ENCODE data around the gene PARP14.
"Not testable (repeated sequence)": the region's sequence is repeated elsewhere in the genome, so short reads cannot be mapped to it uniquely, and the experiment has no call there.

Gene PARP14, protein sequence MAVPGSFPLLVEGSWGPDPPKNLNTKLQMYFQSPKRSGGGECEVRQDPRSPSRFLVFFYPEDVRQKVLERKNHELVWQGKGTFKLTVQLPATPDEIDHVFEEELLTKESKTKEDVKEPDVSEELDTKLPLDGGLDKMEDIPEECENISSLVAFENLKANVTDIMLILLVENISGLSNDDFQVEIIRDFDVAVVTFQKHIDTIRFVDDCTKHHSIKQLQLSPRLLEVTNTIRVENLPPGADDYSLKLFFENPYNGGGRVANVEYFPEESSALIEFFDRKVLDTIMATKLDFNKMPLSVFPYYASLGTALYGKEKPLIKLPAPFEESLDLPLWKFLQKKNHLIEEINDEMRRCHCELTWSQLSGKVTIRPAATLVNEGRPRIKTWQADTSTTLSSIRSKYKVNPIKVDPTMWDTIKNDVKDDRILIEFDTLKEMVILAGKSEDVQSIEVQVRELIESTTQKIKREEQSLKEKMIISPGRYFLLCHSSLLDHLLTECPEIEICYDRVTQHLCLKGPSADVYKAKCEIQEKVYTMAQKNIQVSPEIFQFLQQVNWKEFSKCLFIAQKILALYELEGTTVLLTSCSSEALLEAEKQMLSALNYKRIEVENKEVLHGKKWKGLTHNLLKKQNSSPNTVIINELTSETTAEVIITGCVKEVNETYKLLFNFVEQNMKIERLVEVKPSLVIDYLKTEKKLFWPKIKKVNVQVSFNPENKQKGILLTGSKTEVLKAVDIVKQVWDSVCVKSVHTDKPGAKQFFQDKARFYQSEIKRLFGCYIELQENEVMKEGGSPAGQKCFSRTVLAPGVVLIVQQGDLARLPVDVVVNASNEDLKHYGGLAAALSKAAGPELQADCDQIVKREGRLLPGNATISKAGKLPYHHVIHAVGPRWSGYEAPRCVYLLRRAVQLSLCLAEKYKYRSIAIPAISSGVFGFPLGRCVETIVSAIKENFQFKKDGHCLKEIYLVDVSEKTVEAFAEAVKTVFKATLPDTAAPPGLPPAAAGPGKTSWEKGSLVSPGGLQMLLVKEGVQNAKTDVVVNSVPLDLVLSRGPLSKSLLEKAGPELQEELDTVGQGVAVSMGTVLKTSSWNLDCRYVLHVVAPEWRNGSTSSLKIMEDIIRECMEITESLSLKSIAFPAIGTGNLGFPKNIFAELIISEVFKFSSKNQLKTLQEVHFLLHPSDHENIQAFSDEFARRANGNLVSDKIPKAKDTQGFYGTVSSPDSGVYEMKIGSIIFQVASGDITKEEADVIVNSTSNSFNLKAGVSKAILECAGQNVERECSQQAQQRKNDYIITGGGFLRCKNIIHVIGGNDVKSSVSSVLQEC (N-terminal part only)

DNA sequence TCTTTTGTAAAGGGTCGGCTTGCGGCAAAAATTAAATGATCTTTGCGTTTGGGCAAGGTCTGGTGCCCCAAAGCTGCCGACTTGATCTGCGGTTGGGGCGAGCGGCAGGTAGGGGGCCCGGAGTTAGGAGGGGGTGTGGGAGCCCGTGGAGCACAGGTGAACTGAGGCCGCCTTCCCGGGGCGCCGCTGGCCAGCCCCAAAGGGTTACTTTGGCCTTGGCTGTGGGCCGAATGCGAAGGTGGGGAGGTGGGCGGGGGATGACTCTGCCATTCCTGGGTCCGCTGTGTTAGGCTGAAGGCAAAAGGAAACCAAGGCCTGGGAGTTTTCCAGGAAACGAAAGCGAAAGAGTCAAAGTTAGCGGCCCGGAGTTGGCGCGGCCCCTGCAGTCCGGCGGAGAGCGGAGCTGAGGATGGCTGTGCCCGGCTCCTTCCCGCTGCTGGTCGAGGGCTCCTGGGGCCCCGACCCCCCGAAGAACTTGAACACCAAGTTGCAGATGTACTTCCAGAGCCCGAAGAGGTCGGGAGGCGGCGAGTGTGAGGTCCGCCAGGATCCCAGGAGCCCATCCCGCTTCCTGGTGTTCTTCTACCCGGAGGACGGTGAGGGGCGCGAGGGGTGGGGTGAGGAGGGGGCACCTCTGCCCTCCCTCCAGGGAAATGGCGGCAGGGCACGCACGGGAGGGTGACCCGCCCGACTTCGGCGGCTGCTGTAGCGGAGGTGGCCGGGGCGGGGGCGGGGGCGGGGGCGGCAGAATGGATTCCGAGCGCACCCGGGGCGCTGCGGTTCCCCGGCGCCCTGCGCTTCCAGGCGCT lies at the start of gene PARP14:
TSS of gene PARP14 (plus strand) at position 365 of the 809 bp plus-strand sequence. CDS start at position 410, 45 bp downstream.
- H3K36me3 Mint-ChIP-seq = peaks cover 25% of the 10 kb centered on the region
- H3K4me3 Mint-ChIP-seq = peak within 1 kb of the TSS; percentile 87
- H3K27ac Mint-ChIP-seq = peak within 1 kb of the TSS; percentile 96
- H3K9me3 Mint-ChIP-seq = no peaks in the 10 kb centered on the region
- peaks cover 59% of the 10 kb centered on the region for H3K4me1 Mint-ChIP-seq
- peak; percentile 48 to 86 for DNase-seq (ENCODE audit: low spot score in 2 of 2)
- ATAC-seq = peak; percentile 77

DNA sequence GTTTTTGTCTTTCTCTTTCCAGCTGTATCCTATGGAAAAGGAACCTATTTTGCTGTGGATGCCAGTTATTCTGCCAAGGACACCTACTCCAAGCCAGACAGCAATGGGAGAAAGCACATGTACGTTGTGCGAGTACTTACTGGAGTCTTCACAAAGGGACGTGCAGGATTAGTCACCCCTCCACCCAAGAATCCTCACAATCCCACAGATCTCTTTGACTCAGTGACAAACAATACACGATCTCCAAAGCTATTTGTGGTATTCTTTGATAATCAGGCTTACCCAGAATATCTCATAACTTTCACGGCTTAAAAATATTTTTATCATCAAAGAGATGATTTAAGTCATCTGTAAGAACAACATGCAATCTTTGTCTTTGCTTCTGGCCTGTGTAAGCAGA lies 44.9 kb upstream of the PARP14 start:
- Mint-ChIP-seq H3K4me3 (no peak overlapping the region), H3K36me3 (peaks cover 28% of the 10 kb centered on the region), H3K27ac (no peak overlapping the region), H3K4me1 (no peaks in the 10 kb centered on the region), H3K9me3 (no peaks in the 10 kb centered on the region)
- ATAC-seq (no peak), DNase-seq (ENCODE audit: low spot score in 2 of 2) (no peak)

DNA sequence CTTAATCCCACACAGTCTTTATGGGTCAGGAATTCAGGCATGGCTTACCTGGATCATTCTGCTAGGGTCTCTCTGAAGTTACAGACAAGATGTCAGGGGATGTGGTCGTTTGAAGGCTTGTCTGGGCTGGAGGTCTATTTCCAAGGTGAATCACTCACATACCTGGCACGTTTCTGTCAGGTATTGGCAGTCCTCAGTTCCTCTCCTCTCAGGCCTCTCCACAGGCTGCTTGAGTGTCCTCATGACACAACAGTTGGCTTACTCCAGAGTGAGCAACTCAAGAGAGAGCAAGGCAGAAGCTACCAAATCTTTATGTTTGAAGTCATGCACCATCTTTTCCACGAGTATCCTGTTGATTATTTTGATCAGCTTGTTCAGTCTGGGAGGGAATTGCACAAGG lies 43.9 kb upstream of the PARP14 start:
- peaks cover 28% of the 10 kb centered on the region for H3K36me3 Mint-ChIP-seq
- H3K4me1 Mint-ChIP-seq = no peaks in the 10 kb centered on the region
- no peaks in the 10 kb centered on the region for H3K9me3 Mint-ChIP-seq
- ATAC-seq (no peak), DNase-seq (ENCODE audit: low spot score in 2 of 2) (no peak)
- H3K27ac Mint-ChIP-seq = no peak overlapping the region
- H3K4me3 Mint-ChIP-seq = no peak overlapping the region

DNA sequence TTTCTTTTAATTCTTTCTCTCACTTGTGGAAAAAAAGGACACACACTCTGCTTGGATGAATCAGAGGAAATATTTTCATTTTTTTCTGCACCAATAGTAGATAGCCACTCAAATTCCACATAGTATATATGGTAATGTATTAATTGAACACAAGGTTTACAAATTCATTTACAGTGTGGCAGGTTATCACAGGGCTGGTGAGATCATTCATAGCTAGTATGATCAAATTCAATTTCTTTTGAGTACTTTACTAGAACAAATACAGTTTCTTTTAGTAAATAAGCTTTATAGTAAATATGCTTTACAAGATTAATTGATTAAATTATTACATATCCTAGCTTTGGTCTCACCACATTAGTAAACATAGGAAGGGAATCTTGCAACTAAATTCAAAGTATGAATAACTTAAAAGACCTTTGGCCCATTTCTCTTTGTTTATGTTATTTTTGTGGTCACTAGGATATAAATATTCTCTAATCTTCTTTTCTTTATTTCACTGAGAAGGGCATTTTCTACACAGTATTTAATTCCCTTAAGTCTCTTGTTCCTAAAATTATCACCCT lies 40.1 kb upstream of the PARP14 start:
- H3K36me3 Mint-ChIP-seq = peaks cover 26% of the 10 kb centered on the region
- peaks cover 20% of the 10 kb centered on the region for H3K4me1 Mint-ChIP-seq
- no peak overlapping the region for H3K4me3 Mint-ChIP-seq
- no peak overlapping the region for H3K27ac Mint-ChIP-seq
- no peaks in the 10 kb centered on the region for H3K9me3 Mint-ChIP-seq
- ATAC-seq (no peak), DNase-seq (ENCODE audit: low spot score in 2 of 2) (no peak)

DNA sequence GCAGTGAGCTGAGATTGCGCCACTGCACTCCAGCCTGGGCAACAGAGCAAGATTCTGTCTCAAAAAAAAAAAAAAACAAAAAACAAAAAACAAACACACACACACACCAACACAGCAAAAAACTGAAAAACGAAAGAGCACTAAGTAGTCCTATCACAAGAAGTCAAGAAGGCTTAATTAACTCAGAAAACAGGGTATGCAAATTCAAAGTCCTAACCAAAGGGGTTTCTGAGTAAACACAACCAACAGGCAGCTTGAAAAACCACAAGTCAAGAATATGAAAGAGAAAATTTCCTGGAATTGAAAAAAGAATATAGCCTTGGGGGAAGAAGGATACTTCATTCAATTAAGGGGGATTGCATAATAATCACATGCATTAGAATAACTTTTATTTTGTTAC lies 37.7 kb upstream of the PARP14 start:
- no peak for DNase-seq (ENCODE audit: low spot score in 2 of 2)
- H3K4me3 Mint-ChIP-seq = peak overlapping the region; percentile 48
- peaks cover 35% of the 10 kb centered on the region for H3K4me1 Mint-ChIP-seq
- H3K36me3 Mint-ChIP-seq = peaks cover 12% of the 10 kb centered on the region
- no peaks in the 10 kb centered on the region for H3K9me3 Mint-ChIP-seq
- H3K27ac Mint-ChIP-seq = peak overlapping the region; percentile 46
- peak; percentile 75 for ATAC-seq

DNA sequence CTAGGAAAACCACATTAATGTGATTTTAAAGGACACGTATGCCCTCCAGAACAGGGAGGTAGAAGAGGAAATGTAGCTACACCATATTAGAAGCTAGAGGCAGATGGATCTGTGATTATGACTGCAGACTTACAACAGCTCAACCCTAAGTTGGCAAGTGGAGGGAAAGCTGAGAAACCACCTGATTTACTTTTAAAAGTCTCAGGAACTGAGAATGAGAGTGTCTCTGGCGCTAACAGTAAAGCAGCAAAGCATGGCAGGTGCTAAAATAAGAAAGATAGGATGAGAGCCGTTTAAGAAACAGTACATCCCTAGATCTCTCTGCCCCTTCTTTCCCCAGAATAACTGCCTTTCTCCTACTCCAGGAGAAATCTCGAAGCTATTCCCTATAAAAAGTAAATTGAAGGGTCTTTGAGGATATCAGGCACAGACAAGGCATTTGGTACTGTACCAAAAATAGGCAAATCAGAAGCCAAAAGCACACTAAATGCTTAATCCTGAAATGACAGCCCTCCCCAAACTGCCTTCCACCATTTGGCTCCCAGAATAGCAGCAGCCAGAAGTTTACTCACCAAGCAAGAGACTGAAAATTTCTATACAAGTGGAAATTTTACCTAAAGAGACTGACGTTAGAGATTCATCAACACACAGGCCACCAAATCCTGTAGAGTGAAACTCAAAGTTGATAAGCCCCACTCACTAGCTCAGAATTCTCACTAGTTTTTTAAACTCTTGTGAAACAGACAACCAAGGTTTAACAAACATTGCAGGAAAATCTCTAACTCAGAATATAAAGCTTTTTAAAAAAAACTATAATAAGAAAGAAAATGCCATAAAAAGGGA lies 34.3 kb upstream of the PARP14 start:
- Mint-ChIP-seq H3K4me3 (peak overlapping the region; percentile 51), H3K9me3 (no peaks in the 10 kb centered on the region), H3K27ac (peak overlapping the region; percentile 68), H3K36me3 (peaks cover 12% of the 10 kb centered on the region), H3K4me1 (peaks cover 35% of the 10 kb centered on the region)
- ATAC-seq = peak; percentile 81
- no peak for DNase-seq (ENCODE audit: low spot score in 2 of 2)

DNA sequence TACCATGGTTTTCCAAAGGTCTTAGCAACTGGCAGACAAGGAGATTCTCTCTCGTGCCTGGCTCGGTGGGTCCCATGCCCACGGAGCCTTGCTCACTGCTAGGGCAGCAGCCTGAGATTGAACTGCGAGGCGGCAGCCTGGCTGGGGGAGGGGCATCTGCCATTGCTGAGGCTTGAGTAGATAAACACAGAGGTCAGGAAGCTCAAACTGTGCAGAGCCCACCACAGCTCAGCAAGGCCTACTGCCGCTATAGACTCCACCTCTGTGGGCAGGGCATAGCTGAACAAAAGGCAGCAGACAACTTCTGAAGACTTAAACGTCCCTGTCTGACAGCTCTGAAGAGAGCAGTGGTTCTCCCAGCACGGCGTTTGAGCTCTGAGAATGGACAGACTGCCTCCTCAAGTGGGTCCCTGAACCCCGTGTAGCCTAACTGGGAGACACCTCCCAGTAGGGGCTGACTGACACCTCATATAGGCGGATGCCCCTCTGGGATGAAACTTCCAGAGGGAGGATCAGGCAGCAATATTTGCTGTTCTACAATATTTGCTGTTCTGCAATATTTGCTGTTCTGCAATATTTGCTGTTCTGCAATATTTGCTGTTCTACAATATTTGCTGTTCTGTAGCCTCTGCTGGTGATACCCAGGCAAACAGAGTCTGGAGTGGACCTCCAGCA lies 29.3 kb upstream of the PARP14 start:
- H3K4me1 Mint-ChIP-seq; H3K27ac Mint-ChIP-seq; H3K36me3 Mint-ChIP-seq; H3K4me3 Mint-ChIP-seq; DNase-seq (ENCODE audit: low spot score in 2 of 2); ATAC-seq; H3K9me3 Mint-ChIP-seq: not testable (repeated sequence)

DNA sequence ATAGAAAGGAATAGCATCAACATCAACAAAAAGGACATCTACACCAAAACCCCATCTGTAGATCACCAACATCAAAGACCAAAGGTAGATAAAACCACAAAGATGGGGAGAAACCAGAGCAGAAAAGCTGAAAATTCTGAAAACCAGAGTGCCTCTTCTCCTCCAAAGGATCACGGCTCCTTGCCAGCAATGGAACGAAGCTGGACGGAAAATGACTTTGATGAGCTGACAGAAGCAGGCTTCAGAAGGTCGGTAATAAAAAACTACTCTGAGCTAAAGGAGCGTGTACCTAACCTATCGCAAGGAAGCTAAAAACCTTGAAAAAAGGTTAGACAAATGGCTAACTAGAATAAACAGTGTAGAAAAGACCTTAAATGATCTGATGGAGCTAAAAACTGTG lies 28.7 kb upstream of the PARP14 start:
- not testable (repeated sequence) for H3K4me3 Mint-ChIP-seq; DNase-seq (ENCODE audit: low spot score in 2 of 2); H3K9me3 Mint-ChIP-seq; H3K4me1 Mint-ChIP-seq; H3K36me3 Mint-ChIP-seq; H3K27ac Mint-ChIP-seq; ATAC-seq

DNA sequence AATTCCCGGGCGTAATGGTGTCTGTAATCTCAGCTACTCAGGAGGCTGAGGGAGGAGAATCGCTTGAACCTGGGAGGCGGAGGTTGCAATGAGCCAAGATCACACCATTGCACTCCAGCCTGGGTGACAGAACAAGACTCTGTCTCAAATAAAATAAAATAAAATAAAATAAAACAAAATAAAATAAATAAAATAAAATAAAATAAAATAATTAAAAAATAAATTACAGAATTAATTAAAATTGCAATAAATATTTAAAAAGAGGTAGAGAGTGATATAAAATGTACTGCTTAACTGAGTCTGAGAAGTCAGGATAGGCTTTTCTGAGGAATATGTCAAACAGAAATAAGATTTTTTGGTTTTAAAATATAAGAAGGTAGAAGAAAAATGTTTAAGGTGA lies 22.3 kb upstream of the PARP14 start:
- H3K36me3 Mint-ChIP-seq; DNase-seq (ENCODE audit: low spot score in 2 of 2); H3K27ac Mint-ChIP-seq; H3K9me3 Mint-ChIP-seq; ATAC-seq; H3K4me3 Mint-ChIP-seq: not testable (repeated sequence)
- H3K4me1 Mint-ChIP-seq = peaks cover 19% of the 10 kb centered on the region

DNA sequence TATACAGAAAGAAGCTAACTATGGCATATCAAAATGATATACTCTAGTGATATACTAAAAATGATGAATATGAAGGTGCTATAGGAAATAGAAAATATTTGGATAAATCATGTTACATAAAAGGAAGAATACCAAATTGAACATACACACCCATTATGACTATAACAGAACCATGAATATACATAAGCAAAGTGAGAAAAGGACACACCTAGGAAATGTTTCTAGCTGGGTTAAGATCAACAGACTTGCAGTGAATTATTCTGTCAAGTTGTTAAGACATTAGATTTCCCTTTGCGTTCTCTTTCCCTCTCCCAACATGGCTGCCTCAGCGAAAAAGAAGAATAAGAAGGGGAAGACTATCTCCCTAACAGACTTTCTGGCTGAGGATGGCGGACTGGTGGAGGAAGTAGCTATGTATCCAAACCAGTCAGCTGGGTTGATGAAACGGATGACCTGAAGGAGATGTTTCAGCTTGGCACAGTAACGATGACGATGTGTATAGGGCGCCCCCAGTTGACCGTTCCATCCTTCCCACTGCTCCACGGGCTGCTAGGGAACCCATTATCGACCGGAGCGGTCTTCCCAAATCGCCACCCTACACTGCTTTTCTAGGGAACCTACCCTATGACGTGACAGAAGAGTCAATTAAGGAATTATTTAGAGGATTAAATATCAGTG lies 20.2 kb upstream of the PARP14 start:
- peaks cover 3% of the 10 kb centered on the region for H3K9me3 Mint-ChIP-seq

DNA sequence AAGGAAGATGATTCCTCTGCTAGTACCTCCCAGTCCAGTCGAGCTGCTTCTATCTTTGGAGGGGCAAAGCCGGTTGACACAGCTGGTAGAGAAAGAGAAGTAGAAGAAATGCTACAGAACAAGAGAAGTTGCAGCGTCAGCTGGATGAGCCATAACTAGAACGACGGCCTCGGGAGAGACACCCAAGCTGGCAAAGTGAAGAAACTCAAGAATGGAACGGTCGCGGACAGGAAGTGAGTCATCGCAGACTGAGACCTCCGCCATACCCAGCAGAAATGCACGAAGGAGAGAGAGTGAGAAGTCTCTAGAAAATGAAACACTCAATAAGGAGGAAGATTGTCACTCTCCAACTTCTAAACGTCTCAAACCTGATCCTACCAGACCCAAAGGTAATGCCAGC lies 19.0 kb upstream of the PARP14 start:
- Mint-ChIP-seq H3K4me1 (peaks cover 19% of the 10 kb centered on the region), H3K4me3 (peak overlapping the region; percentile 20), H3K9me3 (peaks cover 3% of the 10 kb centered on the region), H3K36me3 (no peaks in the 10 kb centered on the region), H3K27ac (peak overlapping the region; percentile 16)
- ATAC-seq (peak; percentile 95), DNase-seq (ENCODE audit: low spot score in 2 of 2) (peak in 1 of 2 donors; percentile 66)

More for the DNA sequence above, 20.2 kb upstream of the PARP14 start:
- peaks cover 19% of the 10 kb centered on the region for H3K4me1 Mint-ChIP-seq
- DNase-seq (ENCODE audit: low spot score in 2 of 2) (no peak), ATAC-seq (no peak)
- peak overlapping the region; percentile 16 for H3K27ac Mint-ChIP-seq
- no peaks in the 10 kb centered on the region for H3K36me3 Mint-ChIP-seq
- H3K4me3 Mint-ChIP-seq = no peak overlapping the region

DNA sequence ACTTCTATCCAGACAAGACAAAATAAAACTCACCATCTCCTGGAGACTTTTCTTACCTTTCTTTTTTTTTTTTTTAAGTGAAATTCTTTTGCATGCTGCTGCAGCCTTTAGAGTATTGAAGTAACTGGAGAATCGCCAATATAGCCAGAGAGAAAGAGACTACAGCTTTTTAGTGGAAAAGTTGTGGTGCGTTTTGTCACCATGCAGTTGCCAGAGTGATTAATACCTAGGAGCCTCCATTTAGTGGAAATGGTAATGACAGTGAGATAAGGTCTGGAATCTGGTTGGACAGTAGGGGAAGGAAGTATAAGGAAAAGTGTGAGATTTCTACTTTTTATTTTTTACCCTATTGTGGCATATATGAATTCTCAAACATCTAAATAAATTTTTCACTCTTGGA lies 18.1 kb upstream of the PARP14 start:
- Mint-ChIP-seq H3K4me3 (no peak overlapping the region), H3K36me3 (no peaks in the 10 kb centered on the region), H3K9me3 (peaks cover 3% of the 10 kb centered on the region), H3K4me1 (peaks cover 19% of the 10 kb centered on the region), H3K27ac (no peak overlapping the region)
- no peak for DNase-seq (ENCODE audit: low spot score in 2 of 2)
- ATAC-seq = no peak

Data from stimulated activated effector memory CD8-positive, alpha-beta T cell treated with anti-CD3 and anti-CD28 coated beads, Interleukin-12 subunit alpha, Interleukin-12 subunit beta, amount 100 ng/mL, for 72 hours (primary cell).